ENCODE results near the gene RHBDF2.

The RHBDF2 gene

GRCh38 chr17:76481071-76481655 lies 20.1 kb downstream of the RHBDF2 start:
- Histone ChIP-seq H3K9ac (no peak overlapping the region), H3K79me2 (no peaks in the 10 kb centered on the region), H3K36me3 (ENCODE audit: control insufficient read depth, insufficient read depth, low read length) (no peaks in the 10 kb centered on the region), H3K4me1 (no peaks in the 10 kb centered on the region), H3K27me3 (ENCODE audit: control insufficient read depth, insufficient read depth, low read length) (no peaks in the 10 kb centered on the region), H3K27ac (no peak overlapping the region), H3K4me3 (ENCODE audit: low read depth, low read length) (no peak overlapping the region), H3K4me2 (ENCODE audit: low read length) (no peak overlapping the region), H3K9me3 (ENCODE audit: control insufficient read depth, low read length) (no peaks in the 10 kb centered on the region), H2AFZ (no peak overlapping the region)
- no peak for TF ChIP-seq CTCF (IDR thresholded peaks at IDR 0.05)

GRCh38 chr17:76480632-76481031 lies 20.6 kb downstream of the RHBDF2 start:
- Histone ChIP-seq H3K4me2 (ENCODE audit: low read length) (no peak overlapping the region), H2AFZ (no peak overlapping the region), H3K4me3 (ENCODE audit: low read depth, low read length) (no peak overlapping the region), H3K36me3 (ENCODE audit: control insufficient read depth, insufficient read depth, low read length) (no peaks in the 10 kb centered on the region), H3K79me2 (no peaks in the 10 kb centered on the region), H3K27me3 (ENCODE audit: control insufficient read depth, insufficient read depth, low read length) (no peaks in the 10 kb centered on the region), H3K9ac (no peak overlapping the region), H3K4me1 (no peaks in the 10 kb centered on the region), H3K27ac (no peak overlapping the region), H3K9me3 (ENCODE audit: control insufficient read depth, low read length) (no peaks in the 10 kb centered on the region)
- no peak for TF ChIP-seq CTCF (IDR thresholded peaks at IDR 0.05)

GRCh38 chr17:76479515-76480060 lies 21.6 kb downstream of the RHBDF2 start:
- no peaks in the 10 kb centered on the region for H3K9me3 ChIP-seq (ENCODE audit: control insufficient read depth, low read length)

GRCh38 chr17:76478730-76479514 lies 22.3 kb downstream of the RHBDF2 start:
- H3K4me2 ChIP-seq (ENCODE audit: low read length): no peak overlapping the region
- H3K36me3 ChIP-seq (ENCODE audit: control insufficient read depth, insufficient read depth, low read length): no peaks in the 10 kb centered on the region
- no peaks in the 10 kb centered on the region for H3K79me2 ChIP-seq
- H3K27ac ChIP-seq: no peak overlapping the region
- no peaks in the 10 kb centered on the region for H3K9me3 ChIP-seq (ENCODE audit: control insufficient read depth, low read length)
- H3K4me3 ChIP-seq (ENCODE audit: low read depth, low read length): no peak overlapping the region
- TF ChIP-seq CTCF (IDR thresholded peaks at IDR 0.05): no peak
- no peak overlapping the region for H2AFZ ChIP-seq
- H3K9ac ChIP-seq: no peak overlapping the region
- no peaks in the 10 kb centered on the region for H3K4me1 ChIP-seq
- no peaks in the 10 kb centered on the region for H3K27me3 ChIP-seq (ENCODE audit: control insufficient read depth, insufficient read depth, low read length)

More at GRCh38 chr17:76479515-76480060, 21.6 kb downstream of the RHBDF2 start:
- TF ChIP-seq CTCF (IDR thresholded peaks at IDR 0.05): no peak
- H3K79me2 ChIP-seq: no peaks in the 10 kb centered on the region
- H3K4me3 ChIP-seq (ENCODE audit: low read depth, low read length): no peak overlapping the region
- H3K27me3 ChIP-seq (ENCODE audit: control insufficient read depth, insufficient read depth, low read length): no peaks in the 10 kb centered on the region
- no peak overlapping the region for H2AFZ ChIP-seq
- no peaks in the 10 kb centered on the region for H3K36me3 ChIP-seq (ENCODE audit: control insufficient read depth, insufficient read depth, low read length)
- no peak overlapping the region for H3K9ac ChIP-seq
- no peak overlapping the region for H3K27ac ChIP-seq
- no peaks in the 10 kb centered on the region for H3K4me1 ChIP-seq
- H3K4me2 ChIP-seq (ENCODE audit: low read length): no peak overlapping the region
